SK-N-SH (cell line): ENCODE data around the gene HAGH.

Source experiments
- CTCF ChIP-seq: fragments of 200-600 bp; sonication (generic); IDR thresholded peaks from 2 replicates; pipeline ENCODE4 v1.6.1; 2017; ENCODE audit warnings: antibody characterized with exemption, mild to moderate bottlenecking, moderate library complexity
- EP300 ChIP-seq, 2 experiments: IDR thresholded peaks; 2 replicates each; pipeline versions ENCODE4 v1.4.0 to v1.6.1; 2012; ENCODE audit warnings: borderline replicate concordance in 1 of 2, low read depth in 1 of 2, low read length in 1 of 2
- MXI1 ChIP-seq: IDR thresholded peaks from 2 replicates; pipeline ENCODE4 v1.6.1; 2012; ENCODE audit warnings: mild to moderate bottlenecking, low read depth, low read length, improper control_type of control experiment
- POLR2AphosphoS5 ChIP-seq: IDR thresholded peaks from 2 replicates; pipeline ENCODE4 v1.6.1; 2012; ENCODE audit warnings: low read depth, low read length

- no peak for TF ChIP-seq MXI1
- no peak for TF ChIP-seq CTCF
- no peak for TF ChIP-seq EP300 (IDR thresholded peaks at IDR 0.05; ENCODE audit: borderline replicate concordance in 1 of 2, low read depth in 1 of 2, low read length in 1 of 2)
- TF ChIP-seq POLR2AphosphoS5, result no peak
Measured at GRCh38 chr16:1776991-1777374, 49.6 kb downstream of the HAGH start.
